H1 (cell line): Measurements from ENCODE around the gene GPR39. TPM values are rescaled to one million over a fixed set of nuclear protein-coding genes. Genes with fewer than 3 reads are reported as not detected.

Experiments
- CTCF ChIA-PET: fragments of 300-600 bp; sonication (Branson Sonifier 250); formaldehyde crosslinking; loops from one replicate; lab custom pipeline; 2021; ENCODE audit not compliant: partially characterized antibody; lab: Charles Lee
- POLR2A ChIA-PET: fragments of 300-600 bp; sonication (Branson Sonifier 250); formaldehyde crosslinking; loops from one replicate; lab custom pipeline; 2021; ENCODE audit warnings: inconsistent platforms; ENCODE audit not compliant: partially characterized antibody; lab: Charles Lee
- DNase-seq, 2 experiments: peaks; one replicate each; pipeline versions ENCODE4 v3.0.0 to v3.0.0-alpha.2; 2010 to 2022; ENCODE audit warnings: low spot score in 2 of 2, low read depth in 1 of 2, mixed read lengths in 1 of 2
- FAIRE-seq: peaks from 2 replicates; lab custom pipeline; 2011; peaks lifted over from hg19 to GRCh38; lab: Jason Lieb, UNC
- H2AFZ ChIP-seq: 2 replicates; pipeline ENCODE4 v1.8.1; 2012; ENCODE audit warnings: low read length, inconsistent platforms
- H2AK5ac ChIP-seq: 2 replicates; pipeline ENCODE4 v1.6.1; 2013; ENCODE audit warnings: low read depth, low read length
- H2BK120ac ChIP-seq: replicated peaks from 2 replicates; pipeline ENCODE3; 2013; ENCODE audit warnings: low read depth, low read length, inconsistent platforms
- H2BK12ac ChIP-seq: 2 replicates; pipeline ENCODE4 v1.6.1; 2013; ENCODE audit warnings: low read depth, low read length
- H2BK15ac ChIP-seq: 2 replicates; pipeline ENCODE4 v1.6.1; 2013; ENCODE audit warnings: low read length
- H2BK20ac ChIP-seq: 2 replicates; pipeline ENCODE4 v1.6.1; 2013; ENCODE audit warnings: low read length
- H2BK5ac ChIP-seq: 2 replicates; pipeline ENCODE4 v1.6.1; 2013; ENCODE audit warnings: low read depth, low read length
- H3K14ac ChIP-seq: 2 replicates; pipeline ENCODE4 v1.6.1; 2013; ENCODE audit warnings: inconsistent platforms; ENCODE audit not compliant: insufficient read length
- H3K18ac ChIP-seq: 2 replicates; pipeline ENCODE4 v1.6.1; 2013; ENCODE audit warnings: low read length; ENCODE audit errors: extremely low read depth
- H3K23ac ChIP-seq: 2 replicates; pipeline ENCODE4 v1.6.1; 2013; ENCODE audit warnings: inconsistent platforms; ENCODE audit not compliant: insufficient read length
- H3K23me2 ChIP-seq: 2 replicates; pipeline ENCODE4 v1.6.1; 2013; ENCODE audit warnings: low read depth, low read length
- H3K27ac ChIP-seq: 2 replicates; pipeline ENCODE4 v1.6.1; 2011; ENCODE audit warnings: low read depth, low read length, inconsistent platforms
- H3K27me3 ChIP-seq, 4 experiments: replicated peaks in 1 of 4; 1 replicate in 1 of 4; 2 replicates in 3 of 4; pipeline versions ENCODE4 v1.6.1 to v1.8.1; 2011 to 2013; ENCODE audit warnings: low read length in 3 of 4, mild to moderate bottlenecking in 3 of 4, inconsistent platforms in 2 of 4, mixed read lengths in 2 of 4, moderate library complexity in 1 of 4; ENCODE audit not compliant: control insufficient read depth in 3 of 4, insufficient read depth in 3 of 4; ENCODE audit errors: extremely low read depth in 1 of 4
- H3K36me3 ChIP-seq, 4 experiments: 2 replicates each; pipeline versions ENCODE4 v1.6.1 to v1.8.1; 2011 to 2013; ENCODE audit warnings: mild to moderate bottlenecking in 4 of 4, low read length in 3 of 4, moderate library complexity in 2 of 4, control low read depth in 1 of 4, inconsistent platforms in 1 of 4; ENCODE audit not compliant: insufficient read depth in 4 of 4, control insufficient read depth in 2 of 4
- H3K4ac ChIP-seq: replicated peaks from 2 replicates; pipeline ENCODE3; 2013; ENCODE audit warnings: low read length, low read depth, mixed read lengths, inconsistent platforms; ENCODE audit not compliant: insufficient read length
- H3K4me1 ChIP-seq, 4 experiments: replicated peaks in 1 of 4; 1 replicate in 1 of 4; 2 replicates in 3 of 4; pipeline versions ENCODE4 v1.6.1 to v1.8.1; 2011 to 2013; ENCODE audit warnings: low read length in 3 of 4, inconsistent platforms in 2 of 4, mixed read lengths in 1 of 4; ENCODE audit not compliant: insufficient read depth in 4 of 4, control insufficient read depth in 3 of 4
- H3K4me2 ChIP-seq, 2 experiments: 2 replicates each; pipeline versions ENCODE4 v1.6.1 to v1.8.1; 2011 to 2013; ENCODE audit warnings: low read depth in 2 of 2, low read length in 2 of 2, control low read depth in 1 of 2, inconsistent platforms in 1 of 2, mild to moderate bottlenecking in 1 of 2; ENCODE audit not compliant: insufficient read depth in 1 of 2
- H3K4me3 ChIP-seq, 4 experiments: fragments of 200-600, 300-600 bp in 1 of 4; sonication (generic), shearing (Covaris generic), sonication (Bioruptor Twin) in 1 of 4; 2 replicates each; pipeline versions ENCODE4 v1.5.1 to v1.8.1; 2011 to 2016; ENCODE audit warnings: low read length in 4 of 4, low read depth in 3 of 4, control low read depth in 2 of 4, inconsistent platforms in 2 of 4, mild to moderate bottlenecking in 2 of 4, mixed read lengths in 1 of 4, moderate library complexity in 1 of 4; ENCODE audit not compliant: insufficient read depth in 2 of 4; ENCODE audit errors: extremely low read depth in 1 of 4
- H3K56ac ChIP-seq: replicated peaks from 2 replicates; pipeline ENCODE3; 2013; ENCODE audit warnings: low read depth, mild to moderate bottlenecking, mixed read lengths, low read length, inconsistent platforms; ENCODE audit not compliant: insufficient read length
- H3K79me1 ChIP-seq: 2 replicates; pipeline ENCODE4 v1.6.1; 2013; ENCODE audit warnings: low read depth, low read length, control low read depth
- H3K79me2 ChIP-seq, 2 experiments: 2 replicates each; pipeline versions ENCODE4 v1.6.1 to v1.8.1; 2012 to 2013; ENCODE audit warnings: low read length in 2 of 2, mild to moderate bottlenecking in 2 of 2, inconsistent platforms in 1 of 2; ENCODE audit not compliant: insufficient read depth in 2 of 2, control insufficient read depth in 1 of 2
- H3K9ac ChIP-seq, 4 experiments: replicated peaks in 1 of 4; 1 replicate in 1 of 4; 2 replicates in 3 of 4; pipeline versions ENCODE4 v1.6.1 to v1.8.1; 2011 to 2013; ENCODE audit warnings: low read depth in 3 of 4, low read length in 3 of 4, control low read depth in 2 of 4, mild to moderate bottlenecking in 2 of 4, moderate library complexity in 2 of 4, inconsistent platforms in 1 of 4; ENCODE audit errors: extremely low read depth in 1 of 4
- H3K9me3 ChIP-seq, 2 experiments: 2 replicates each; pipeline versions ENCODE4 v1.6.1 to v1.8.1; 2012 to 2013; ENCODE audit warnings: mild to moderate bottlenecking in 2 of 2, moderate library complexity in 2 of 2, control low read depth in 1 of 2, inconsistent platforms in 1 of 2, low read depth in 1 of 2, low read length in 1 of 2, mixed read lengths in 1 of 2; ENCODE audit not compliant: insufficient read depth in 2 of 2
- H4K20me1 ChIP-seq, 2 experiments: replicated peaks in 1 of 2; 2 replicates each; pipeline versions ENCODE3 to v1.8.1; 2011 to 2013; ENCODE audit warnings: inconsistent platforms in 2 of 2, low read length in 2 of 2, mild to moderate bottlenecking in 1 of 2; ENCODE audit not compliant: insufficient read depth in 2 of 2, control insufficient read depth in 1 of 2
- H4K5ac ChIP-seq: 2 replicates; pipeline ENCODE4 v1.6.1; 2013; ENCODE audit warnings: low read length, low read depth, mixed read lengths, inconsistent platforms; ENCODE audit not compliant: insufficient read length
- H4K8ac ChIP-seq: 2 replicates; pipeline ENCODE4 v1.8.0; 2013; ENCODE audit warnings: mild to moderate bottlenecking, moderate library complexity, low read length, inconsistent platforms; ENCODE audit not compliant: insufficient read depth; ENCODE audit errors: extremely low read depth
- H4K91ac ChIP-seq: replicated peaks from 2 replicates; pipeline ENCODE3; 2013; ENCODE audit warnings: low read length, mixed read lengths, inconsistent platforms; ENCODE audit not compliant: insufficient read length
- BACH1 ChIP-seq: IDR thresholded peaks from 2 replicates; pipeline ENCODE4 v1.6.1; 2012; ENCODE audit warnings: low read length, improper control_type of control experiment
- CREB1 ChIP-seq: IDR thresholded peaks from 2 replicates; pipeline ENCODE4 v1.6.1; 2012; ENCODE audit warnings: inconsistent platforms
- RBBP5 ChIP-seq: IDR thresholded peaks from 2 replicates; pipeline ENCODE4 v1.7.1; 2012; ENCODE audit warnings: low read depth, mild to moderate bottlenecking, inconsistent platforms, low read length, moderate library complexity, borderline replicate concordance
- TAF1 ChIP-seq: IDR thresholded peaks from 2 replicates; pipeline ENCODE4 v1.6.1; 2011; ENCODE audit warnings: mild to moderate bottlenecking, low read depth, low read length
- WGBS, 2 experiments: shearing (Covaris generic) in 1 of 2; methylation state at CpG; one replicate each; pipeline versions ENCODE4 v1.1.6 to v1.1.7; 2013 to 2015; ENCODE audit warnings: low lambda C conversion rate in 2 of 2, mixed read lengths in 2 of 2, inconsistent platforms in 1 of 2, low coverage in 1 of 2, missing lambda C conversion rate in 1 of 2; ENCODE audit not compliant: insufficient replicate concordance in 2 of 2, insufficient coverage in 1 of 2, insufficient read length in 1 of 2; ENCODE audit errors: extremely low coverage in 1 of 2, missing lambda C conversion rate in 1 of 2; 5-methylcytosine and 5-hydroxymethylcytosine counted together
- polyA plus RNA-seq, 7 experiments: library from polyadenylated mRNA; depleted of rRNA in 3 of 7; stranded (reverse) in 5 of 7; unstranded in 2 of 7; fragments of >200 nt in 5 of 7; fragments of 200-250 nt in 2 of 7; gene quantifications; 1 replicate in 5 of 7; 2 replicates in 1 of 7; 4 replicates in 1 of 7; pipeline versions ENCODE4 v1.2.1 to v1.2.3, GENCODE V29; 2011 to 2013; ENCODE audit warnings: missing spikeins in 2 of 7, mixed read lengths in 2 of 7
- total RNA-seq: library from RNA; stranded (reverse); fragmentation: NEBNext Ultra II Directional; extraction: Animal tissue kit (Norgen Biotek cat#: 25700); gene quantifications from 2 replicates; pipeline ENCODE4 v1.2.1, GENCODE V29; 2021

Gene GPR39
- total and polyA plus RNA-seq, 2 of the 8 experiments (the other 6 are each of a cell fraction or from before 2014, with no cell fraction given), result 0.63 to 2.7 TPM

- Histone ChIP-seq H2AFZ (no peak overlapping the region), H3K79me1 (no peaks in the 10 kb centered on the region), H3K4me2 (no peak overlapping the region), H3K27ac (no peak overlapping the region), H3K4me1 (peaks cover 0 to 3% (median 0%) of the 10 kb centered on the region in 4 experiments; a peak in 3 of 7 replicates), H3K4ac (no peak overlapping the region), H3K27me3 (no peaks in the 10 kb centered on the region), H2BK12ac (no peak overlapping the region), H2BK20ac (no peak overlapping the region), H4K91ac (no peak overlapping the region), H3K36me3 (no peaks in the 10 kb centered on the region), H2BK5ac (no peak overlapping the region), H4K20me1 (no peaks in the 10 kb centered on the region), H3K14ac (no peak overlapping the region), H3K23ac (no peak overlapping the region), H3K4me3 (no peak overlapping the region), H4K5ac (no peak overlapping the region), H2BK15ac (no peak overlapping the region), H4K8ac (no peak overlapping the region), H2AK5ac (no peak overlapping the region), H3K18ac (no peak overlapping the region), H3K23me2 (no peaks in the 10 kb centered on the region), H3K56ac (no peak overlapping the region), H3K9me3 (no peaks in the 10 kb centered on the region), H2BK120ac (no peak overlapping the region), H3K79me2 (no peaks in the 10 kb centered on the region), H3K9ac (no peak overlapping the region)
- FAIRE-seq, result no peak
- ChIA-PET CTCF (interaction anchor here (1.7 kb wide), 1 partner anchor 37 kb away, joined by 3 read pairs; no protein-coding TSS in a partner anchor), POLR2A (no interaction called here)
- TF ChIP-seq BACH1 (no peak), RBBP5 (no peak), TAF1 (no peak), CREB1 (no peak)
- DNase-seq, result no peak
- WGBS, 2 experiments, result 75% methylated on average over 2 of the region's 2 CpGs; no CpG with 5 or more reads in 1 of the 2 experiments
These were observed 195.1 kb downstream of the GPR39 start for GRCh38 chr2:132611719-132612118.
